IMR-90 (cell line): ENCODE measurements around the gene ZNF609. TPM values are rescaled to one million over a fixed set of nuclear protein-coding genes. Genes with fewer than 3 reads are reported as not detected.

Source experiments
- ATAC-seq: fragments of 200-7000 bp; cut with Tn5 transposase; 2 replicates; pipeline ENCODE4 v1.9.1; 2020; ENCODE audit warnings: low read depth, mild to moderate bottlenecking, moderate library complexity
- BruUV-seq: library from RNA; stranded (reverse); fragments of 400-500 nt; replicated peaks from 2 replicates; lab custom pipeline; 2021; lab: Mats Ljungman, UMichigan
- CTCF ChIA-PET: fragments of 300-600 bp; formaldehyde crosslinking; extraction: SDS; loops from one replicate; lab custom pipeline; 2021; ENCODE audit warnings: antibody characterized with exemption; lab: Yijun Ruan, JAX
- POLR2A ChIA-PET: fragments of 300-600 bp; sonication (Branson Sonifier 250); formaldehyde crosslinking; loops from one replicate; lab custom pipeline; 2022; ENCODE audit warnings: antibody characterized with exemption; ENCODE audit not compliant: unreplicated experiment; lab: Charles Lee
- DNase-seq: peaks from one replicate; pipeline ENCODE4 v3.0.0; 2013
- H2AFZ ChIP-seq: replicated peaks from 2 replicates; pipeline ENCODE3; 2013; ENCODE audit warnings: low read length, mild to moderate bottlenecking; ENCODE audit not compliant: poor library complexity
- H2AK5ac ChIP-seq: 2 replicates; pipeline ENCODE4 v1.6.1; 2013; ENCODE audit warnings: low read depth, low read length, inconsistent platforms
- H2AK9ac ChIP-seq: replicated peaks from 2 replicates; pipeline ENCODE3; 2013; ENCODE audit warnings: mild to moderate bottlenecking, low read depth, low read length, moderate library complexity; ENCODE audit not compliant: poor library complexity
- H2BK120ac ChIP-seq: 2 replicates; pipeline ENCODE4 v1.6.1; 2013; ENCODE audit warnings: low read depth, low read length, inconsistent platforms
- H2BK15ac ChIP-seq: 3 replicates; pipeline ENCODE4 v1.6.1; 2013; ENCODE audit warnings: low read depth, low read length, inconsistent platforms
- H2BK20ac ChIP-seq: 2 replicates; pipeline ENCODE4 v1.6.1; 2013; ENCODE audit warnings: low read depth, mild to moderate bottlenecking, inconsistent platforms, low read length, moderate library complexity
- H2BK5ac ChIP-seq: 2 replicates; pipeline ENCODE4 v1.6.1; 2013; ENCODE audit warnings: mild to moderate bottlenecking, low read depth, low read length, inconsistent platforms; ENCODE audit not compliant: poor library complexity, severe bottlenecking
- H3K14ac ChIP-seq: replicated peaks from 2 replicates; pipeline ENCODE4 v1.6.1; 2013; ENCODE audit warnings: low read depth, low read length, inconsistent platforms
- H3K18ac ChIP-seq: 2 replicates; pipeline ENCODE4 v1.6.1; 2013; ENCODE audit warnings: low read depth, low read length, control low read depth
- H3K23ac ChIP-seq: 2 replicates; pipeline ENCODE4 v1.6.1; 2013; ENCODE audit warnings: low read depth, low read length, inconsistent platforms
- H3K27ac ChIP-seq: 2 replicates; pipeline ENCODE4 v1.5.1; 2013; ENCODE audit warnings: mild to moderate bottlenecking, control low read depth, low read length; ENCODE audit not compliant: insufficient read depth
- H3K27me3 ChIP-seq: 2 replicates; pipeline ENCODE4 v1.6.1; 2013; ENCODE audit warnings: low read length; ENCODE audit not compliant: control insufficient read depth, insufficient read depth
- H3K36me3 ChIP-seq: 2 replicates; pipeline ENCODE4 v1.6.1; 2013; ENCODE audit warnings: low read length, mixed read lengths; ENCODE audit not compliant: control insufficient read depth, insufficient read depth
- H3K4ac ChIP-seq: 2 replicates; pipeline ENCODE4 v1.6.1; 2013; ENCODE audit warnings: low read depth, low read length, inconsistent platforms
- H3K4me1 ChIP-seq: 2 replicates; pipeline ENCODE4 v1.6.1; 2013; ENCODE audit warnings: low read length, mixed read lengths; ENCODE audit not compliant: control insufficient read depth, insufficient read depth
- H3K4me2 ChIP-seq: 2 replicates; pipeline ENCODE4 v1.6.1; 2013; ENCODE audit warnings: low read depth, mild to moderate bottlenecking, control low read depth, low read length, moderate library complexity
- H3K4me3 ChIP-seq: 2 replicates; pipeline ENCODE4 v1.5.1; 2013; ENCODE audit warnings: low read depth, mild to moderate bottlenecking, control low read depth, low read length, moderate library complexity; ENCODE audit not compliant: insufficient read depth
- H3K56ac ChIP-seq: 2 replicates; pipeline ENCODE4 v1.6.1; 2013; ENCODE audit warnings: low read length, inconsistent platforms; ENCODE audit not compliant: insufficient read depth; ENCODE audit errors: extremely low read depth
- H3K79me1 ChIP-seq, 2 experiments: 2 replicates each; pipeline ENCODE4 v1.6.1; 2013; ENCODE audit warnings: low read length in 2 of 2, inconsistent platforms in 1 of 2, low read depth in 1 of 2
- H3K9ac ChIP-seq: 2 replicates; pipeline ENCODE4 v1.6.1; 2013; ENCODE audit warnings: low read depth, low read length, control low read depth
- H3K9me1 ChIP-seq: 2 replicates; pipeline ENCODE4 v1.6.1; 2013; ENCODE audit warnings: low read length, inconsistent platforms; ENCODE audit not compliant: insufficient read depth
- H3K9me3 ChIP-seq: 2 replicates; pipeline ENCODE4 v1.6.1; 2013; ENCODE audit warnings: low read length; ENCODE audit not compliant: control insufficient read depth, insufficient read depth
- H4K20me1 ChIP-seq: 2 replicates; pipeline ENCODE4 v1.6.1; 2013; ENCODE audit warnings: low read length, inconsistent platforms; ENCODE audit not compliant: insufficient read depth
- H4K5ac ChIP-seq: 2 replicates; pipeline ENCODE4 v1.6.1; 2013; ENCODE audit warnings: mild to moderate bottlenecking, low read depth, low read length, control low read depth
- H4K8ac ChIP-seq, 2 experiments: 2 replicates each; pipeline ENCODE4 v1.6.1; 2013; ENCODE audit warnings: low read depth in 2 of 2, low read length in 2 of 2, control low read depth in 1 of 2, inconsistent platforms in 1 of 2
- H4K91ac ChIP-seq: 2 replicates; pipeline ENCODE4 v1.6.1; 2013; ENCODE audit warnings: low read depth, low read length, inconsistent platforms; ENCODE audit not compliant: insufficient read depth
- CEBPB ChIP-seq: IDR thresholded peaks from 2 replicates; pipeline ENCODE4 v1.6.1; 2012; ENCODE audit warnings: low read depth, low read length, improper control_type of control experiment
- CHD1 ChIP-seq: IDR thresholded peaks from 2 replicates; pipeline ENCODE4 v1.6.1; 2012; ENCODE audit warnings: low read depth, low read length, improper control_type of control experiment
- CTCF ChIP-seq: conservative IDR thresholded peaks from 2 replicates; pipeline ENCODE4 v1.5.1; 2012; ENCODE audit warnings: mild to moderate bottlenecking, low read depth, low read length, improper control_type of control experiment
- FOS ChIP-seq: fragments of 150-350 bp; IDR thresholded peaks from 2 replicates; pipeline ENCODE4 v1.6.1; 2016; ENCODE audit warnings: low read depth, low read length
- MAFK ChIP-seq: IDR thresholded peaks from 2 replicates; pipeline ENCODE4 v1.6.1; 2012; ENCODE audit warnings: low read depth, low read length, improper control_type of control experiment
- MAZ ChIP-seq: IDR thresholded peaks from 2 replicates; pipeline ENCODE4 v1.6.1; 2012; ENCODE audit warnings: low read depth, mild to moderate bottlenecking, low read length, improper control_type of control experiment, moderate library complexity, borderline replicate concordance
- MXI1 ChIP-seq: IDR thresholded peaks from 2 replicates; pipeline ENCODE4 v1.6.1; 2012; ENCODE audit warnings: low read depth, mild to moderate bottlenecking, low read length, moderate library complexity, borderline replicate concordance
- NFE2L2 ChIP-seq: fragments of 150-350 bp; IDR thresholded peaks from 2 replicates; pipeline ENCODE4 v1.6.1; 2016; ENCODE audit warnings: low read depth, mild to moderate bottlenecking, low read length
- POLR2A ChIP-seq: IDR thresholded peaks from 2 replicates; pipeline ENCODE4 v1.6.1; 2012; ENCODE audit warnings: mild to moderate bottlenecking, low read depth, low read length
- RCOR1 ChIP-seq: IDR thresholded peaks from 2 replicates; pipeline ENCODE4 v1.6.1; 2012; ENCODE audit warnings: mild to moderate bottlenecking, low read length, improper control_type of control experiment; ENCODE audit not compliant: insufficient replicate concordance
- SMC3 ChIP-seq: fragments of 150-350 bp; IDR thresholded peaks from 2 replicates; pipeline ENCODE4 v1.6.1; 2016; ENCODE audit warnings: low read depth, mild to moderate bottlenecking, antibody characterized with exemption, low read length, moderate library complexity
- WGBS, 2 experiments: methylation state at CpG; one replicate each; pipeline versions ENCODE4 v1.1.5 to v1.1.7; 2013; ENCODE audit warnings: missing lambda C conversion rate in 2 of 2; ENCODE audit not compliant: insufficient read length in 1 of 2; ENCODE audit errors: extremely low coverage in 2 of 2; 5-methylcytosine and 5-hydroxymethylcytosine counted together
- dilution Hi-C: fragments of 300-500 bp; cut with HindIII; formaldehyde crosslinking; loops from one replicate; pipeline ENCODE4 v1.14.3; 2018; ENCODE audit warnings: low sequenced_read_pairs; ENCODE audit not compliant: unreplicated experiment
- in situ Hi-C: fragments of 300-500 bp; cut with MboI; formaldehyde crosslinking; loops from 3 replicates; pipeline ENCODE4 v1.14.3; 2019; ENCODE audit warnings: low sequenced_read_pairs, inconsistent platforms, mixed read lengths
- intact Hi-C: fragments of 100-400 bp; cut with micrococcal nuclease; formaldehyde crosslinking; loops from 2 replicates; pipeline ENCODE4 v1.10.0; 2022
- polyA plus RNA-seq, 3 experiments: library from polyadenylated mRNA; depleted of rRNA; stranded (reverse); fragments of >200 nt; gene quantifications; 2 replicates each; pipeline ENCODE4 v1.2.3, GENCODE V29; 2012; ENCODE audit warnings: low replicate concordance in 1 of 3
- total RNA-seq: library from RNA; depleted of rRNA; stranded (reverse); fragments of >200 nt; gene quantifications from 2 replicates; pipeline ENCODE4 v1.2.3, GENCODE V29; 2012
- TF ChIP-seq, protein P1 (sequence below): fragments of 150-350 bp; IDR thresholded peaks from 2 replicates; pipeline ENCODE4 v1.6.1; 2017; ENCODE audit warnings: mild to moderate bottlenecking, antibody characterized with exemption, low read length, low read depth

ZNF609 gene
- total and polyA plus RNA-seq, 2 of the 4 experiments (the other 2 are of a cell fraction) = 10.4 to 12.5 TPM

DNA sequence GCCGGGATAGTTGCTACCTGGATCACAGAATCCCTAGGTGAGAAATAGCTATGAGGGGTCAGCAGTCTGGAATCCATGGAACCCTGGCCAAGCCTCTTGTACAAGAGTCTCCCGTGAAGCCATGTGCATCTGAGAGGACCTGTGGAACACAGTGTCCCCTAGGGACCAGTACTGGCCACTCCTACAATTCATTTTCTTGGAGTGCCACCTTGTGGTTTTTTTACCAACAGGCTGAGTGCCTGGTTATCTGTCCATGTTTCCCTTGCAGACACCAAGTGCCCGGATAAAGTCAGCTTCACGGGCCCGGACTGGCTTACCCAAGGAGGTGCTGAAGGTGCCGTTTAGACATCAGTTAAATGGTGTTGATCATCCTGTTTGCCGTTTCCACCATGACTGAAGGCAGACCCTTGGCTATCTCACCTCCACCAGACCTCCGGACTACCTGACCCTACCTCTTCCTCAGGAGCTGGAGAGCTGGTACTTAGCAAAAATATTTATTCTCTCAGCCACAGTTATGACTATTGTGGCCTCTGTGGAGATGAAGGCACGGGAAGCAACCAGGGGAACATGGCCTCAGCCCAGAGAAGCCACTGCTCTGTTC, 221.1 kb downstream of the ZNF609 start (continued):
- TF ChIP-seq, protein P1, sequence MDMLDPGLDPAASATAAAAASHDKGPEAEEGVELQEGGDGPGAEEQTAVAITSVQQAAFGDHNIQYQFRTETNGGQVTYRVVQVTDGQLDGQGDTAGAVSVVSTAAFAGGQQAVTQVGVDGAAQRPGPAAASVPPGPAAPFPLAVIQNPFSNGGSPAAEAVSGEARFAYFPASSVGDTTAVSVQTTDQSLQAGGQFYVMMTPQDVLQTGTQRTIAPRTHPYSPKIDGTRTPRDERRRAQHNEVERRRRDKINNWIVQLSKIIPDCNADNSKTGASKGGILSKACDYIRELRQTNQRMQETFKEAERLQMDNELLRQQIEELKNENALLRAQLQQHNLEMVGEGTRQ = no peak

- Histone ChIP-seq H3K4me1 (peaks cover 3% of the 10 kb centered on the region; the same call in 1 of the 2 replicates), H4K91ac (no peak overlapping the region), H3K27me3 (no peaks in the 10 kb centered on the region), H2BK5ac (no peak overlapping the region), H4K5ac (no peak overlapping the region), H3K27ac (no peak overlapping the region), H4K8ac (no peak overlapping the region), H2BK120ac (no peak overlapping the region), H2BK15ac (no peak overlapping the region), H3K4ac (no peak overlapping the region), H3K9me1 (0 out of 2 replicates have a peak, but pooled peaks cover 3% of the 10 kb centered on the region), H2BK20ac (no peak overlapping the region), H2AFZ (no peak overlapping the region), H3K4me3 (no peak overlapping the region), H4K20me1 (no peaks in the 10 kb centered on the region), H3K23ac (no peak overlapping the region), H3K9me3 (no peaks in the 10 kb centered on the region), H3K36me3 (peaks cover 65% of the 10 kb centered on the region), H3K9ac (no peak overlapping the region), H3K79me1 (peaks cover 14 to 30% of the 10 kb centered on the region in 2 experiments; a peak in 3 of 4 replicates), H3K56ac (no peak overlapping the region), H3K18ac (no peak overlapping the region), H3K14ac (no peak overlapping the region), H2AK9ac (no peak overlapping the region), H3K4me2 (no peak overlapping the region), H2AK5ac (no peak overlapping the region)
- in situ Hi-C loops = loop anchor here (5.0 kb wide), 1 partner anchor 45 kb away; no protein-coding TSS in a partner anchor
- intact Hi-C loops = no loop called here
- 100% methylated on average over 1 of the region's 3 CpGs; no CpG with 5 or more reads in 1 of the 2 experiments for WGBS, 2 experiments
- DNase-seq = no peak
- no TSS peak for BruUV-seq
- CTCF ChIA-PET = interaction anchor here (0.7 kb wide), 1 partner anchor 19 kb away, joined by 3 read pairs; no protein-coding TSS in a partner anchor
- no peak for ATAC-seq
- dilution Hi-C loops = no loop called here
- POLR2A ChIA-PET = no interaction called here
- TF ChIP-seq SMC3 = no peak
- TF ChIP-seq FOS = no peak
- TF ChIP-seq POLR2A = no peak
- TF ChIP-seq MAFK = no peak
- TF ChIP-seq, protein P1 = no peak
- TF ChIP-seq CEBPB = no peak
- TF ChIP-seq MAZ = no peak
- TF ChIP-seq RCOR1 = no peak
- TF ChIP-seq CTCF = no peak
- no peak for TF ChIP-seq MXI1
- no peak for TF ChIP-seq NFE2L2
- no peak for TF ChIP-seq CHD1
Measured at GRCh38 chr15:64682255-64682654, 221.9 kb downstream of the ZNF609 start.
